Nephron (organoid): Measurements from ENCODE around the gene CRACDL.

Experiments used
- H3K27ac Mint-ChIP-seq, 3 experiments: 2 replicates each; pipeline ENCODE4 v1.8.0; 2020; ENCODE audit warnings: mixed read lengths in 3 of 3, mild to moderate bottlenecking in 2 of 3, moderate library complexity in 1 of 3
- H3K27me3 Mint-ChIP-seq: 2 replicates; pipeline ENCODE4 v1.8.0; 2021; ENCODE audit warnings: low read depth, mild to moderate bottlenecking, moderate library complexity, mixed read lengths
- H3K36me3 Mint-ChIP-seq: 2 replicates; pipeline ENCODE4 v1.8.0; 2020; ENCODE audit warnings: low read depth, mixed read lengths
- H3K4me1 Mint-ChIP-seq: 2 replicates; pipeline ENCODE4 v1.8.0; 2020; ENCODE audit warnings: mixed read lengths
- H3K4me3 Mint-ChIP-seq, 3 experiments: 2 replicates each; pipeline ENCODE4 v1.8.0; 2020; ENCODE audit warnings: mild to moderate bottlenecking in 3 of 3, mixed read lengths in 3 of 3, moderate library complexity in 2 of 3
- H3K9me3 Mint-ChIP-seq: 2 replicates; pipeline ENCODE4 v1.8.0; 2020; ENCODE audit warnings: mixed read lengths
- TF ChIP-seq, protein P1 (sequence below), 3 experiments: fragments of 200-600 bp; sonication (generic); IDR thresholded peaks; one replicate each; pipeline ENCODE4 v1.5.0; 2021; ENCODE audit warnings: antibody characterized with exemption in 3 of 3; ENCODE audit not compliant: unreplicated experiment in 3 of 3

Gene CRACDL

DNA sequence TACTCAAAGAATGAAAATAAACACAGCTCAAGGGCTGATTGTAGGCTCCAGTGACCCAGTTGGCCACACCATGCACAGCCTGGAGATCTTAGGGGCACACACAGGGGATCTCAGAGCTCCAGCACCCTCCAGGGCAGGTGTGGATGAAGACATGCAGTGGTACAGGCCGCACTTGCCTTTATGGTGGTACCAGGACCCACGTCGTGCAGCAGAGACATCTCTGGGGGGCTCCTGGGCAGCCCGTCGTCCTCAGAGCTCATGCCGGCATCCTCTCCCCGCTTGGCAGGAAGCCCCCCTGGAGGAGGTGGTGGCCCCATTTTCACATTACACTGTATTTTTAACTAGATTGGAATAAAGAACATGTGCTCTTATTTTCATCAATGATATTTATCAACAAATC lies 103.9 kb downstream of the CRACDL start:
- no peaks in the 10 kb centered on the region for H3K9me3 Mint-ChIP-seq
- H3K4me3 Mint-ChIP-seq = no peak overlapping the region
- peaks cover 13% of the 10 kb centered on the region for H3K27me3 Mint-ChIP-seq
- H3K36me3 Mint-ChIP-seq = no peaks in the 10 kb centered on the region
- no peaks in the 10 kb centered on the region for H3K4me1 Mint-ChIP-seq
- no peak overlapping the region for H3K27ac Mint-ChIP-seq
- TF ChIP-seq, protein P1, sequence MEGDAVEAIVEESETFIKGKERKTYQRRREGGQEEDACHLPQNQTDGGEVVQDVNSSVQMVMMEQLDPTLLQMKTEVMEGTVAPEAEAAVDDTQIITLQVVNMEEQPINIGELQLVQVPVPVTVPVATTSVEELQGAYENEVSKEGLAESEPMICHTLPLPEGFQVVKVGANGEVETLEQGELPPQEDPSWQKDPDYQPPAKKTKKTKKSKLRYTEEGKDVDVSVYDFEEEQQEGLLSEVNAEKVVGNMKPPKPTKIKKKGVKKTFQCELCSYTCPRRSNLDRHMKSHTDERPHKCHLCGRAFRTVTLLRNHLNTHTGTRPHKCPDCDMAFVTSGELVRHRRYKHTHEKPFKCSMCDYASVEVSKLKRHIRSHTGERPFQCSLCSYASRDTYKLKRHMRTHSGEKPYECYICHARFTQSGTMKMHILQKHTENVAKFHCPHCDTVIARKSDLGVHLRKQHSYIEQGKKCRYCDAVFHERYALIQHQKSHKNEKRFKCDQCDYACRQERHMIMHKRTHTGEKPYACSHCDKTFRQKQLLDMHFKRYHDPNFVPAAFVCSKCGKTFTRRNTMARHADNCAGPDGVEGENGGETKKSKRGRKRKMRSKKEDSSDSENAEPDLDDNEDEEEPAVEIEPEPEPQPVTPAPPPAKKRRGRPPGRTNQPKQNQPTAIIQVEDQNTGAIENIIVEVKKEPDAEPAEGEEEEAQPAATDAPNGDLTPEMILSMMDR (IDR thresholded peaks at IDR 0.05; ENCODE audit: unreplicated experiment in 3 of 3) = no peak

DNA sequence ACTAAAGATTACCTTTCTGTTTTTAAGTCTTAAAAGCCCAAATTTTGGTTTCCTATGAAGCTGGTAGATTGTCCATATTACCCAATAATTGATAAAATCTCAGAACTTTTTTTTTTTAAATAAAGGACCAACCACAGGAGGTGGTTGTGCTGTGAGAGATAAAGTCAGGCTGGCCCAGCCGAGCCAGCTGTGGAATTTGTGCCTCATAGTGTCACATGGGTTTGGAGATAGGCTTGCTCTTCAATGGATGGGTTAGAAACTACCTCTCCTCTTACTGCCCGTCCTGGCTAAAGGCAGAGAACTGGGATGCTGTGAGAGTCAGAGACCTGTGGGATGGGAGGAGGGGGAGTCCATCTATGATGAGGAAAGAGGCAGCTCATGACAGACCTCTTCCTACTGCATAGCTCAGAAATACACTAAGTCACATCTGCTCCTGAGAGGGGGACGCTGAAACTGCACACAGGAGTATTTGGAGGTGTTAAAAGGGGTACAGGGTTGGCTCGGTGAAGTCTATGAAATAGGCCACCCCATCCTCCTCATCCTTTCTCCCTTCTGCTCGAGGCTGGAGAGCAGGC lies 105.4 kb downstream of the CRACDL start:
- Mint-ChIP-seq H3K27ac (no peak overlapping the region), H3K27me3 (peaks cover 24% of the 10 kb centered on the region), H3K4me3 (no peak overlapping the region), H3K9me3 (no peaks in the 10 kb centered on the region), H3K36me3 (no peaks in the 10 kb centered on the region), H3K4me1 (no peaks in the 10 kb centered on the region)
- TF ChIP-seq, protein P1 (IDR thresholded peaks at IDR 0.05; ENCODE audit: unreplicated experiment in 3 of 3) = no peak

DNA sequence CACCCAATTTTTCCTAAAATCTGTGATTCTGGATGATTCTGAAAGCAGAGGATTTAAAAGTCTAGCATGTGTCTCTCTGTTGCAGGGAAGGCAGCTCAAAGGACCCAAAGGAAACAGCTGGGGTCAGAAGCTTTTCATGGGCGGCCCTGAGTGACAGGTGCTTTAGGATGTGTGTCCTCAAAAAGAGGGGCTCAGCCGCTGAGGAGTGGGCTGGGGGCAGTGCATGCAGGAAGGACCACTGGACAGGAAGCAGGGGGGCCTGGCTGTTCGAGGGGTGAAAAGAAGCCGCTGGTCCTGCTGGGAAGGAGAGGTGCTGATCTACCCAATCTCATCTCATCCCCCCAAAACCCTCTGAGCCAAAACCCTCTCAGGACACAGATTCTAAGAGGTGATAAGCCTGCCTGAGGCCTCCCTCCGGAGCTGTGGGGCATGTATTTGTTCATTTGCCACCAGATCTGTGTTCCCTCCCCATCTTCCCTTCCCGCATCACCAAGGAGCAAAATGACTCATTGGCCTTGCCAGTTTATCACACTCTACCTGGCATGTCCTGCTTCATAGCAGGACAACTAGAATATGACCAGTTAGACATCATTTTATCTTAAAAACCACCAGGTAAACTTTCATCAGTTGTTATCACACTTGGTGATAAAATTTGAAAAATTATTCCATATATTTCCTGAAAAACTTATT lies 106.3 kb downstream of the CRACDL start:
- no peaks in the 10 kb centered on the region for H3K36me3 Mint-ChIP-seq
- H3K9me3 Mint-ChIP-seq = no peaks in the 10 kb centered on the region
- no peak overlapping the region for H3K4me3 Mint-ChIP-seq
- TF ChIP-seq, protein P1 (IDR thresholded peaks at IDR 0.05; ENCODE audit: unreplicated experiment in 3 of 3) = no peak
- H3K27me3 Mint-ChIP-seq = peaks cover 33% of the 10 kb centered on the region
- H3K27ac Mint-ChIP-seq = no peak overlapping the region
- H3K4me1 Mint-ChIP-seq = no peaks in the 10 kb centered on the region

DNA sequence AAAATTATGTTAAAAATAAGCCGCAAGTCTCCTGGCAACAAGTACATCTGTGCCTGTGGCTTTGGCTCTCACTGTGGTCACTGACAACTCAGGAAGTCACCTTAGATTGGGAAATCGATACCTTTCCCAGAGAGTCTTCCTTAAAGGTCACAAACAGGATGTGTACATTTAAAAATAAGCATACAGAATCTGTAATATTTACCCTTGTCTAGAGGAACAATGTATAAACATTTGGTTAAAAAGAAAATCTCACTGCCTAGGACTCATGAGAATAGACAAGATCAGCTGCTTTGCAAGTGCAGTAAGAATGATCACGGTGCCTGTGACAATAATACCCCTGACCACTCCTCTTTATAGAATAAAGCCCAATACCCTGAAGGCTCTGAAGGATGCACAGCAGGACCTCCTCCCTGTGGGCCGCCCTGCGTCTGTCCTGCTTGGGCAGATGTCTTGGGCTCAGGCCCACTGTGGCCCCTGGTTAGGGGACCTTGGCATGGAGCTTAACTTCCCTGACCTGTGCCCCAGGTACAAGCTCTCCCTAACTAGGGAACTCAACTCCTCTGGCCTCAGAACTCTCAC lies 107.1 kb downstream of the CRACDL start:
- TF ChIP-seq, protein P1 (IDR thresholded peaks at IDR 0.05; ENCODE audit: unreplicated experiment in 3 of 3) = no peak
- Mint-ChIP-seq H3K36me3 (no peaks in the 10 kb centered on the region), H3K4me3 (no peak overlapping the region), H3K4me1 (peaks cover 2% of the 10 kb centered on the region), H3K27me3 (peaks cover 39% of the 10 kb centered on the region), H3K27ac (no peak overlapping the region), H3K9me3 (no peaks in the 10 kb centered on the region)

DNA sequence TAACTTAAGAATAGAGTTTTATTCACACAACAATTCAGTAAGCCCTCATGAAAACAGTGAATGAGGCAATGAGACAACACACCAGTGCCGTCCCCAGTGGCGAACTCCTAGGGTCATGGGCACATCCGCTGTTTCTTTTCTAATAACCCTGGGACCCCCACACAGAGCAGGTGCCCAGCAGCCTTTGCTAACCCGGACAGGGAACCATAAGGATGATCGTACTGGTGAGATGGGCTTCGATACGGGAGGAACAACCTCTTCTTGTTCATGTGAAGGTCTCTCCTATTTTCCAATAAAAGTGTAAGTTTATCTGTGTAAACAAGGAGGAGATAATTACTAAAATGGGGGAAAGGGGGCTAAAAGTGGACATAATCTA lies 107.7 kb downstream of the CRACDL start:
- Mint-ChIP-seq H3K9me3 (peaks cover 2% of the 10 kb centered on the region), H3K27me3 (peaks cover 44% of the 10 kb centered on the region), H3K36me3 (no peaks in the 10 kb centered on the region), H3K4me3 (no peak overlapping the region), H3K27ac (no peak overlapping the region), H3K4me1 (peaks cover 7% of the 10 kb centered on the region)
- TF ChIP-seq, protein P1 (IDR thresholded peaks at IDR 0.05; ENCODE audit: unreplicated experiment in 3 of 3) = no peak
